AG10803 (cell line): ENCODE data around the gene EPHA7.

Experiments
- DNase-seq: peaks from one replicate; pipeline ENCODE4 v3.0.0; 2010; ENCODE audit warnings: low read depth
- H3K4me3 ChIP-seq: 2 replicates; pipeline ENCODE4 v1.5.1; 2011; ENCODE audit warnings: mild to moderate bottlenecking, low read length, control low read depth
- CTCF ChIP-seq: conservative IDR thresholded peaks from 2 replicates; pipeline ENCODE4 v1.5.1; 2011; ENCODE audit warnings: mild to moderate bottlenecking, low read length, control low read depth, inconsistent platforms

The EPHA7 gene

GRCh38 chr6:93209358-93209757 lies 210.0 kb downstream of the EPHA7 start:
- TF ChIP-seq CTCF = no peak
- DNase-seq = no peak
- no peak overlapping the region for H3K4me3 ChIP-seq

- no peak for TF ChIP-seq CTCF
- no peak for DNase-seq
- H3K4me3 ChIP-seq = no peak overlapping the region
These were observed 222.9 kb downstream of the EPHA7 start for GRCh38 chr6:93196406-93196970.

- no peak for TF ChIP-seq CTCF
- no peak overlapping the region for H3K4me3 ChIP-seq
- DNase-seq = no peak
These were observed 224.9 kb downstream of the EPHA7 start for GRCh38 chr6:93194480-93194879.

- DNase-seq = no peak
- H3K4me3 ChIP-seq = no peak overlapping the region
- no peak for TF ChIP-seq CTCF
These were observed 225.5 kb downstream of the EPHA7 start for GRCh38 chr6:93193868-93194267.
